ENCODE data around the gene TMUB1.

The TMUB1 gene

DNA sequence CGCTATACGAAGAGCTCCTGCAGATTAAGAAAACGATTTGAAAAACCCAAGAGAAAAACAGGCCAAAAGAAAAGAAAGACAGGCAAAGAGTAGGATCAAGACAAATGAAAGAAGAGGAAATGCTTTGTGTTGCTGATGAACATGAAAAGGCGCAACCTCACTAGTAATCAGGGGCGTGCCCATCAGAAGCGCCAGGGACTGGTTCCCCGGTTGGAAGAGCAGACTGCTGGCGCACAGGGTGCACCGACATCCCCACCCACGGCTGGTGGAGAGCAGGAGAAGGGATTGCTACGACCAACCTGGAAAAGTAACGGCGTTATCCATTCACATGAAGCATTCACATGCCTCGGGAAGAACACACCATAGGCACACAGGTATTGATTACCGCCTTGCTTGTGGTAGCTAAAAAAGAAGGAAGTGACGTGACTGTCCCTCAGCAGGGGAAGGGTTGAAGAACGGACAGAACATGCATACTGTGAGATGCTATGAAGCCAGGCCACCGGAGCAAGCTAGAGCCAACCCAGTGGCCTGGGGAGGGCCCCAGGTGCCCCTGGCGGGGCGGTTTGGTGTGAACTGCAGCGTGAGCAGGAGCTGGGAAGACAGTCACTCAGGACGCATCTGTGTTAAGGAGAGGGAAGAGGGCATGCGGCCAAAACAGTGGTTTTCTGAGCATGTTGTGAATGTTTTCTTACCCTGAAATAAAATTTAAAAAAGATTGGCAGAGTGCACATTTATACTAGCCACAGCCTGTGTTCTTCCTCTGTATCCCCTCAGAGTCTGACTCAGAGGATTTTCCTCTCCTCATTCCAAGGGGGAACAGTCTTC, 21.3 kb upstream of the TMUB1 start:
- Histone ChIP-seq H4K20me1 (ENCODE audit: control insufficient read depth, insufficient read depth, low read depth, low read length) (0 out of 2 replicates have a peak, but pooled peaks cover 6% of the 10 kb centered on the region), H3K27me3 (ENCODE audit: control insufficient read depth, low read length) (peaks cover 22% of the 10 kb centered on the region), H3K4me2 (ENCODE audit: low read length) (no peak overlapping the region), H3K36me3 (ENCODE audit: control insufficient read depth, low read length) (no peaks in the 10 kb centered on the region), H3K9me3 (ENCODE audit: control insufficient read depth, insufficient read depth, low read length) (no peaks in the 10 kb centered on the region), H3K4me3 (ENCODE audit: low read length) (no peak overlapping the region), H3K79me2 (ENCODE audit: control insufficient read depth, low read length) (no peaks in the 10 kb centered on the region), H3K27ac (ENCODE audit: low read depth, low read length) (no peak overlapping the region), H3F3A (ENCODE audit: control insufficient read depth, insufficient read depth) (no peaks in the 10 kb centered on the region), H3K9me2 (replicated peaks; ENCODE audit: control insufficient read depth, low read length) (no peaks in the 10 kb centered on the region), H3K4me1 (ENCODE audit: control insufficient read depth, low read length) (no peaks in the 10 kb centered on the region)
- TF ChIP-seq, protein P1, sequence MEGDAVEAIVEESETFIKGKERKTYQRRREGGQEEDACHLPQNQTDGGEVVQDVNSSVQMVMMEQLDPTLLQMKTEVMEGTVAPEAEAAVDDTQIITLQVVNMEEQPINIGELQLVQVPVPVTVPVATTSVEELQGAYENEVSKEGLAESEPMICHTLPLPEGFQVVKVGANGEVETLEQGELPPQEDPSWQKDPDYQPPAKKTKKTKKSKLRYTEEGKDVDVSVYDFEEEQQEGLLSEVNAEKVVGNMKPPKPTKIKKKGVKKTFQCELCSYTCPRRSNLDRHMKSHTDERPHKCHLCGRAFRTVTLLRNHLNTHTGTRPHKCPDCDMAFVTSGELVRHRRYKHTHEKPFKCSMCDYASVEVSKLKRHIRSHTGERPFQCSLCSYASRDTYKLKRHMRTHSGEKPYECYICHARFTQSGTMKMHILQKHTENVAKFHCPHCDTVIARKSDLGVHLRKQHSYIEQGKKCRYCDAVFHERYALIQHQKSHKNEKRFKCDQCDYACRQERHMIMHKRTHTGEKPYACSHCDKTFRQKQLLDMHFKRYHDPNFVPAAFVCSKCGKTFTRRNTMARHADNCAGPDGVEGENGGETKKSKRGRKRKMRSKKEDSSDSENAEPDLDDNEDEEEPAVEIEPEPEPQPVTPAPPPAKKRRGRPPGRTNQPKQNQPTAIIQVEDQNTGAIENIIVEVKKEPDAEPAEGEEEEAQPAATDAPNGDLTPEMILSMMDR (IDR thresholded peaks at IDR 0.05; ENCODE audit: low read depth, low read length, poor library complexity, severe bottlenecking) = no peak
- no peak for TF ChIP-seq EZH2phosphoT487 (IDR thresholded peaks at IDR 0.05; ENCODE audit: borderline replicate concordance, low read length)

- H3K9me2 ChIP-seq (replicated peaks; ENCODE audit: control insufficient read depth, low read length) = no peaks in the 10 kb centered on the region
- TF ChIP-seq, protein P1 (IDR thresholded peaks at IDR 0.05; ENCODE audit: low read depth, low read length, poor library complexity, severe bottlenecking) = no peak
- TF ChIP-seq EZH2phosphoT487 (IDR thresholded peaks at IDR 0.05; ENCODE audit: borderline replicate concordance, low read length) = no peak
- peaks cover 22% of the 10 kb centered on the region for H3K27me3 ChIP-seq (ENCODE audit: control insufficient read depth, low read length)
- H3K4me2 ChIP-seq (ENCODE audit: low read length) = no peak overlapping the region
- H3K4me3 ChIP-seq (ENCODE audit: low read length) = no peak overlapping the region
- H3K4me1 ChIP-seq (ENCODE audit: control insufficient read depth, low read length) = no peaks in the 10 kb centered on the region
- H4K20me1 ChIP-seq (ENCODE audit: control insufficient read depth, insufficient read depth, low read depth, low read length) = 0 out of 2 replicates have a peak, but pooled peaks cover 6% of the 10 kb centered on the region
- no peaks in the 10 kb centered on the region for H3K79me2 ChIP-seq (ENCODE audit: control insufficient read depth, low read length)
- H3K9me3 ChIP-seq (ENCODE audit: control insufficient read depth, insufficient read depth, low read length) = no peaks in the 10 kb centered on the region
- H3K36me3 ChIP-seq (ENCODE audit: control insufficient read depth, low read length) = no peaks in the 10 kb centered on the region
- no peak overlapping the region for H3K27ac ChIP-seq (ENCODE audit: low read depth, low read length)
- H3F3A ChIP-seq (ENCODE audit: control insufficient read depth, insufficient read depth) = no peaks in the 10 kb centered on the region
Observed at GRCh38 chr7:151103973-151104372, 20.7 kb upstream of the TMUB1 start.

GRCh38 chr7:151102991-151103390, 19.7 kb upstream of the TMUB1 start:
- Histone ChIP-seq H3K9me2 (replicated peaks; ENCODE audit: control insufficient read depth, low read length) (no peaks in the 10 kb centered on the region), H3K4me3 (ENCODE audit: low read length) (no peak overlapping the region), H3K9me3 (ENCODE audit: control insufficient read depth, insufficient read depth, low read length) (no peaks in the 10 kb centered on the region), H3K36me3 (ENCODE audit: control insufficient read depth, low read length) (no peaks in the 10 kb centered on the region), H4K20me1 (ENCODE audit: control insufficient read depth, insufficient read depth, low read depth, low read length) (0 out of 2 replicates have a peak, but pooled peaks cover 6% of the 10 kb centered on the region), H3K4me1 (ENCODE audit: control insufficient read depth, low read length) (no peaks in the 10 kb centered on the region), H3F3A (ENCODE audit: control insufficient read depth, insufficient read depth) (no peaks in the 10 kb centered on the region), H3K27ac (ENCODE audit: low read depth, low read length) (no peak overlapping the region), H3K4me2 (ENCODE audit: low read length) (no peak overlapping the region), H3K27me3 (ENCODE audit: control insufficient read depth, low read length) (peaks cover 22% of the 10 kb centered on the region), H3K79me2 (ENCODE audit: control insufficient read depth, low read length) (no peaks in the 10 kb centered on the region)
- TF ChIP-seq, protein P1 (IDR thresholded peaks at IDR 0.05; ENCODE audit: low read depth, low read length, poor library complexity, severe bottlenecking) = no peak
- no peak for TF ChIP-seq EZH2phosphoT487 (IDR thresholded peaks at IDR 0.05; ENCODE audit: borderline replicate concordance, low read length)

All from DOHH2 (cell line).